Panc1 (cell line): ENCODE results near the gene TFAP2D. TPM values are rescaled to one million over a fixed set of nuclear protein-coding genes. Genes with fewer than 3 reads are reported as not detected.

Experiments used
- ATAC-seq: fragments of 200-7000 bp; cut with Tn5 transposase; 2 replicates; pipeline ENCODE4 v1.9.1; 2020; ENCODE audit warnings: mild to moderate bottlenecking, moderate library complexity
- BruUV-seq: library from RNA; stranded (reverse); fragments of 400-500 nt; replicated peaks from 2 replicates; lab custom pipeline; 2021; lab: Mats Ljungman, UMichigan
- CTCF ChIA-PET: fragments of 300-600 bp; sonication (Branson Sonifier 250); formaldehyde crosslinking; loops from one replicate; lab custom pipeline; 2022; ENCODE audit warnings: antibody characterized with exemption; lab: Charles Lee
- POLR2A ChIA-PET: fragments of 300-600 bp; sonication (Branson Sonifier 250); formaldehyde crosslinking; loops from one replicate; lab custom pipeline; 2022; ENCODE audit warnings: antibody characterized with exemption; lab: Charles Lee
- DNase-seq: peaks from one replicate; pipeline ENCODE4 v3.0.0-alpha.2; 2010; ENCODE audit warnings: low read depth, low spot score
- H3K27ac ChIP-seq: 2 replicates; pipeline ENCODE4 v1.5.1; 2011; ENCODE audit warnings: mild to moderate bottlenecking, low read length, inconsistent platforms
- H3K27me3 ChIP-seq: fragments of 200-500 bp; sonication (Bioruptor generic); 2 replicates; pipeline ENCODE4 v1.6.0; 2014; ENCODE audit warnings: low read length, inconsistent platforms; ENCODE audit not compliant: control insufficient read depth, insufficient read depth
- H3K36me3 ChIP-seq: fragments of 200-500 bp; sonication (Bioruptor generic); 2 replicates; pipeline ENCODE4 v1.5.1; 2014; ENCODE audit warnings: inconsistent platforms, mild to moderate bottlenecking, low read length, moderate library complexity; ENCODE audit not compliant: control insufficient read depth, insufficient read depth
- H3K4me1 ChIP-seq: 2 replicates; pipeline ENCODE4 v1.5.1; 2011; ENCODE audit warnings: inconsistent platforms, mild to moderate bottlenecking, low read length, moderate library complexity; ENCODE audit not compliant: control insufficient read depth, insufficient read depth
- H3K4me3 ChIP-seq, 2 experiments: 2 replicates each; pipeline ENCODE4 v1.5.1; 2011 to 2012; ENCODE audit warnings: low read depth in 2 of 2, low read length in 2 of 2, mild to moderate bottlenecking in 2 of 2, inconsistent platforms in 1 of 2, moderate library complexity in 1 of 2
- H3K9me3 ChIP-seq: fragments of 200-500 bp; sonication (Bioruptor generic); 2 replicates; pipeline ENCODE4 v1.5.1; 2014; ENCODE audit warnings: low read depth, mild to moderate bottlenecking, inconsistent platforms, low read length, moderate library complexity; ENCODE audit not compliant: control insufficient read depth, insufficient read depth
- POLR2AphosphoS5 ChIP-seq: IDR thresholded peaks from 2 replicates; pipeline ENCODE4 v1.6.1; 2012; ENCODE audit warnings: mild to moderate bottlenecking, low read depth, low read length, moderate library complexity
- REST ChIP-seq, 2 experiments: IDR thresholded peaks; 2 replicates each; pipeline ENCODE4 v1.6.1; 2011 to 2012; ENCODE audit warnings: low read depth in 2 of 2, control low read depth in 1 of 2, low read length in 1 of 2, mild to moderate bottlenecking in 1 of 2, moderate library complexity in 1 of 2; ENCODE audit not compliant: insufficient read depth in 1 of 2
- SIN3A ChIP-seq: IDR thresholded peaks from 2 replicates; pipeline ENCODE4 v1.6.1; 2012; ENCODE audit warnings: low read depth, mild to moderate bottlenecking, low read length, moderate library complexity, borderline replicate concordance; ENCODE audit not compliant: insufficient read depth
- TCF7L2 ChIP-seq: IDR thresholded peaks from 2 replicates; pipeline ENCODE4 v1.6.1; 2011; ENCODE audit warnings: mild to moderate bottlenecking, low read depth, low read length, inconsistent platforms
- in situ Hi-C: cut with HindIII; loops from 2 replicates; pipeline ENCODE4 v1.10.0; 2016; ENCODE audit warnings: low sequenced_read_pairs, low pct_unique_long_range_greater_than_20kb
- intact Hi-C: fragments of 100-400 bp; cut with micrococcal nuclease; formaldehyde crosslinking; loops from one replicate; pipeline ENCODE4 v1.10.0; 2022; ENCODE audit not compliant: unreplicated experiment
- total RNA-seq: library from RNA; stranded (reverse); gene quantifications from one replicate; pipeline ENCODE4 v1.2.1, GENCODE V29; 2021; ENCODE audit not compliant: unreplicated experiment
- TF ChIP-seq, protein P1 (sequence below): fragments of 450-650 bp; IDR thresholded peaks from 2 replicates; pipeline ENCODE4 v1.5.1; 2017; ENCODE audit warnings: mild to moderate bottlenecking

Gene TFAP2D
- total RNA-seq, 1 experiment from 2014 or later = not detected

GRCh38 chr6:50744976-50745375 lies 31.6 kb downstream of the TFAP2D start:
- Histone ChIP-seq H3K9me3 (no peaks in the 10 kb centered on the region), H3K27me3 (no peaks in the 10 kb centered on the region; the same call in 1 of the 2 replicates), H3K36me3 (no peaks in the 10 kb centered on the region), H3K4me3 (no peak overlapping the region), H3K4me1 (no peaks in the 10 kb centered on the region), H3K27ac (no peak overlapping the region)
- ChIA-PET CTCF (no interaction called here), POLR2A (no interaction called here)
- ATAC-seq = no peak
- DNase-seq = no peak
- TF ChIP-seq TCF7L2 = no peak
- no peak for TF ChIP-seq SIN3A
- TF ChIP-seq REST (IDR thresholded peaks at IDR 0.05; ENCODE audit: insufficient read depth in 1 of 2, low read depth in 2 of 2, low read length in 1 of 2) = no peak
- TF ChIP-seq, protein P1, sequence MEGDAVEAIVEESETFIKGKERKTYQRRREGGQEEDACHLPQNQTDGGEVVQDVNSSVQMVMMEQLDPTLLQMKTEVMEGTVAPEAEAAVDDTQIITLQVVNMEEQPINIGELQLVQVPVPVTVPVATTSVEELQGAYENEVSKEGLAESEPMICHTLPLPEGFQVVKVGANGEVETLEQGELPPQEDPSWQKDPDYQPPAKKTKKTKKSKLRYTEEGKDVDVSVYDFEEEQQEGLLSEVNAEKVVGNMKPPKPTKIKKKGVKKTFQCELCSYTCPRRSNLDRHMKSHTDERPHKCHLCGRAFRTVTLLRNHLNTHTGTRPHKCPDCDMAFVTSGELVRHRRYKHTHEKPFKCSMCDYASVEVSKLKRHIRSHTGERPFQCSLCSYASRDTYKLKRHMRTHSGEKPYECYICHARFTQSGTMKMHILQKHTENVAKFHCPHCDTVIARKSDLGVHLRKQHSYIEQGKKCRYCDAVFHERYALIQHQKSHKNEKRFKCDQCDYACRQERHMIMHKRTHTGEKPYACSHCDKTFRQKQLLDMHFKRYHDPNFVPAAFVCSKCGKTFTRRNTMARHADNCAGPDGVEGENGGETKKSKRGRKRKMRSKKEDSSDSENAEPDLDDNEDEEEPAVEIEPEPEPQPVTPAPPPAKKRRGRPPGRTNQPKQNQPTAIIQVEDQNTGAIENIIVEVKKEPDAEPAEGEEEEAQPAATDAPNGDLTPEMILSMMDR = no peak
- BruUV-seq = no TSS peak
- intact Hi-C loops = no loop called here
- in situ Hi-C loops = no loop called here

DNA sequence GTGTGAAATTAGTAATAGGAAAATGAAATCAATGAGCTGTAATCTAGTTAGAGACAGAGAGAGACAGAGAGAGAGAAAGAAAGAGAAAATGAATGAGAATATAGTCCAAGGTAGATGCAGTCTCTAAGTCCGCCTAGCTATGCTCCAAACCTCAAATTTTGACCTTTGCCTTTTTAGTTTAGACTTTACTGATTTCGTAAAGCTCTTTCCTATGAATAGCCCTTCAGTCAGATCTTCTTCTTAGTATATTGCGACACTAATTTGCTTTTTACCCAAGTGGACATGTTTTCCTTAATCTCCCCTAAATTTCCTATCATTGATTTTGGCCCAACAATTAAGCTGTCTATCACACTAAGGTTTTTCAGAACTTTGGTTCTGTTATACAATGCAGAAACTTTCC lies 49.5 kb downstream of the TFAP2D start:
- DNase-seq (no peak), ATAC-seq (no peak)
- TF ChIP-seq REST (IDR thresholded peaks at IDR 0.05; ENCODE audit: insufficient read depth in 1 of 2, low read depth in 2 of 2, low read length in 1 of 2) (no peak), POLR2AphosphoS5 (no peak), SIN3A (no peak), TCF7L2 (no peak)
- TF ChIP-seq, protein P1 = no peak
- Histone ChIP-seq H3K4me3 (no peak overlapping the region), H3K27ac (no peak overlapping the region), H3K27me3 (no peaks in the 10 kb centered on the region), H3K4me1 (no peaks in the 10 kb centered on the region), H3K9me3 (no peaks in the 10 kb centered on the region), H3K36me3 (no peaks in the 10 kb centered on the region)
- CTCF ChIA-PET = interaction anchor here (0.6 kb wide), 1 partner anchor 837 kb away, joined by 3 read pairs; no protein-coding TSS in a partner anchor
- POLR2A ChIA-PET = no interaction called here
- no TSS peak for BruUV-seq
- in situ Hi-C loops = no loop called here
- intact Hi-C loops = no loop called here
